ENCODE data around the gene LAMA3. TPM values are rescaled to one million over a fixed set of nuclear protein-coding genes. Genes with fewer than 3 reads are reported as not detected.

Gene LAMA3
- total RNA-seq, 1 experiment from 2014 or later = 34.6 TPM

DNA sequence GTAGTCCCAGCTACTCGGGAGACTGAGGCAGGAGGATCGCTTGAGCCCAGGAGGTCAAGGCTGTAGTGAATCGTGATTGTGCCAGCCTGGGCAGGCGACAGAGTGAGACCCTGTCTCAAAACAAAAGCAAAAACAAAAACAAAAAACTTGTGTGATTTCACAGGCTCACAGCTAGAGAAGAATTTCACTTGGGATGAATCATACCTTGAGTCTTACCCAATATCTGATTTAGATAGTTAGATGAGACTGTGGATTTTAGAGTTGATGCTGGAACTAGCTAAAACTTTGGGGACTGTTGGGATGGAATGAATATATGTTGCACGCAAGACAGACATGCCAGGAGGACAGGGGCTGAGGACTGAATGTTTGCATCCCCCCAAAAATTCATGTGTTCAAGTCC, 31.0 kb upstream of the LAMA3 start:
- no peaks in the 10 kb centered on the region for H3K27me3 Mint-ChIP-seq (ENCODE audit: insufficient read depth, unreplicated experiment)
- H3K4me1 Mint-ChIP-seq (ENCODE audit: low read depth, unreplicated experiment) = peaks cover 13% of the 10 kb centered on the region
- no peaks in the 10 kb centered on the region for H3K4me1 ChIP-seq
- H3K9me3 Mint-ChIP-seq (ENCODE audit: unreplicated experiment) = no peaks in the 10 kb centered on the region
- H3K4me3 Mint-ChIP-seq (ENCODE audit: unreplicated experiment) = no peak overlapping the region
- H3K27me3 ChIP-seq (replicated peaks; ENCODE audit: control insufficient read depth, insufficient read depth, low read length) = no peaks in the 10 kb centered on the region
- no peaks in the 10 kb centered on the region for H3K9me3 ChIP-seq
- ChIA-PET POLR2A (no interaction called here), CTCF (no interaction called here)
- no TSS peak for BruUV-seq (replicated peaks)
- intact Hi-C loops (cut with micrococcal nuclease; ENCODE audit: unreplicated experiment) = no loop called here
- no peak overlapping the region for H3K27ac Mint-ChIP-seq (ENCODE audit: unreplicated experiment)
- DNase-seq = no peak
- no peaks in the 10 kb centered on the region for H3K36me3 Mint-ChIP-seq (ENCODE audit: insufficient read depth, unreplicated experiment)
- H3K36me3 ChIP-seq (ENCODE audit: control insufficient read depth, insufficient read depth, low read length) = no peaks in the 10 kb centered on the region
- H3K4me3 ChIP-seq (ENCODE audit: low read depth, low read length) = no peak overlapping the region
- TF ChIP-seq, protein P1, sequence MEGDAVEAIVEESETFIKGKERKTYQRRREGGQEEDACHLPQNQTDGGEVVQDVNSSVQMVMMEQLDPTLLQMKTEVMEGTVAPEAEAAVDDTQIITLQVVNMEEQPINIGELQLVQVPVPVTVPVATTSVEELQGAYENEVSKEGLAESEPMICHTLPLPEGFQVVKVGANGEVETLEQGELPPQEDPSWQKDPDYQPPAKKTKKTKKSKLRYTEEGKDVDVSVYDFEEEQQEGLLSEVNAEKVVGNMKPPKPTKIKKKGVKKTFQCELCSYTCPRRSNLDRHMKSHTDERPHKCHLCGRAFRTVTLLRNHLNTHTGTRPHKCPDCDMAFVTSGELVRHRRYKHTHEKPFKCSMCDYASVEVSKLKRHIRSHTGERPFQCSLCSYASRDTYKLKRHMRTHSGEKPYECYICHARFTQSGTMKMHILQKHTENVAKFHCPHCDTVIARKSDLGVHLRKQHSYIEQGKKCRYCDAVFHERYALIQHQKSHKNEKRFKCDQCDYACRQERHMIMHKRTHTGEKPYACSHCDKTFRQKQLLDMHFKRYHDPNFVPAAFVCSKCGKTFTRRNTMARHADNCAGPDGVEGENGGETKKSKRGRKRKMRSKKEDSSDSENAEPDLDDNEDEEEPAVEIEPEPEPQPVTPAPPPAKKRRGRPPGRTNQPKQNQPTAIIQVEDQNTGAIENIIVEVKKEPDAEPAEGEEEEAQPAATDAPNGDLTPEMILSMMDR (IDR thresholded peaks at IDR 0.05; ENCODE audit: insufficient read depth in 1 of 2, low read depth in 1 of 2, low read length in 1 of 2, severe bottlenecking in 1 of 2, unreplicated experiment in 1 of 2) = no peak

DNA sequence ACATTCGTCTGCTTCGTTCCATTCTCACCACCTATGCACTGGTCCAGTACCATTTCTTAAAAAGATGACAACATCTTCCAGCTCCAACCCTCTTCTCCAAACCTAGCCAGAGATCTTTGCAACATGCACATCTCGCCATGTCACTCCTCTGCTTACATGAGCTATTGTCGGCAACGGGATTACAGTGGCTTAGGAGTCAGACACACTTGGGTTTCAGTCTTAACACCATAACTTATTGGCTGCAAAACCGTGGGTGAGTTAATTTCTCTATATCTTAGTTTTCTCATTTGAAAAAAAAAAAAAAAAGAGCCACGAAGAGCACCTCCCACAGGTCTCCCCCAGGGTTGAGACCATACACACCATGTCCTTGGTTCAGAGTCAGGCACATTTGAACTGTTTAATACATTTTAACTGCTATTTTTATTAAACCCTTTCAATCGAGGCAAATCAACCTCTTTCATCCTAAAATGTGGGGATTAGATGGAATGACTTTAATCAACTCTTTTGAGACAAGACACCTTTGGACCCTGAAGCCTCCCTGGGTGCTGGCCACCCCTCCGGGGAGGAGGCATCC, 27.4 kb upstream of the LAMA3 start:
- CTCF ChIA-PET = no interaction called here

DNA sequence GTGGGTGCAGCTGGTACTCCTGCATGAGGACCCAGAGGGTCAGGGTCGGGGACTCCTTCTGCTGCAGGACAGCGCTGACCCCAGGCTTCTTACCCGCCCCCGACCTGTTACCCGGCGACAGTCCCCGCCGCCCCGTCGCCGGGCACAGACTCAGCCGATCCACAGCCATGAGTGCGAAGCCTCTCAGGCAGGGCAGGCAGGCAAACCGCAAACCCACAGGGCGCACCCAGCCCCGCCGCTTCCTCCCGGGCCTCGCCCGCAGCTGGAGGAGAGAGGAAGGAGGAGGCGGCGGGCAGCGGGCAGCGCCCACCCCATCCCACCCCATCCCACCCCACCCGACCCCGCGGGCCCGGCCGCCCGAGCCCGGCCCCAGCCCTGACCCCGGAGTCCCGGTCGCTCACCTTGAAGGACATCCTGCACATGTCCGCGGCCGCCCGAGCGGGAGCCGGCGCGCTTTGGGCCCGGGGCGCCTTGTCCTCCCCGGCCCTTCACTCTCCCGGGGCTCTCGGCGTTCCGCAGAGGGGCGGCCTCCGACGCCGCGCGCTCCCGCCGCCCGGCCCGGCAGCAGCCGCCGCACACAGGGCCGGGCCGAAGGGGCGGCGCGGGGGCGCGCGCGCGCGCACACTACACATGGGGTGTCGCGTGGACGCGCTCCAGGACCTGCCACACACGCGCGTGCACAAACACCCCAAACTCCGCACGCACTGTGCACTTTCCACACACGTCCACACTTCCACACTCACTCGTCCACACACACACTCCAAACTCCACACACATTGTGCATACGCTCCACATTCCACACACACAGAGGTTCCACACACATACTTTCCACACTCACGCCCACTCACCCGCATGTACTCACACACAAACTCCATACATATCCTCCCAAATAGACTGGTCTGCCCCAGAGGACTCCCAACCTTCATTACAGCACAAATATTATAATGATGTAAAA, 26.7 kb upstream of the LAMA3 start, which contains the start of gene ANKRD29:
ANKRD29 (minus strand) TSS at position 603 of the 955 bp plus-strand sequence; CDS start at position 422, 181 bp downstream.
- Mint-ChIP-seq H3K36me3 (ENCODE audit: insufficient read depth, unreplicated experiment) (no peaks in the 10 kb centered on the region), H3K27ac (ENCODE audit: unreplicated experiment) (peak within 1 kb of the TSS; percentile 71), H3K9me3 (ENCODE audit: unreplicated experiment) (no peaks in the 10 kb centered on the region), H3K4me3 (ENCODE audit: unreplicated experiment) (peak within 1 kb of the TSS; percentile 81), H3K4me1 (ENCODE audit: low read depth, unreplicated experiment) (peaks cover 21% of the 10 kb centered on the region), H3K27me3 (ENCODE audit: insufficient read depth, unreplicated experiment) (no peaks in the 10 kb centered on the region)
- Histone ChIP-seq H3K36me3 (ENCODE audit: control insufficient read depth, insufficient read depth, low read length) (no peaks in the 10 kb centered on the region), H3K4me3 (ENCODE audit: low read depth, low read length) (peak within 1 kb of the TSS; percentile 76), H3K4me1 (no peaks in the 10 kb centered on the region), H3K9me3 (no peaks in the 10 kb centered on the region), H3K27me3 (replicated peaks; ENCODE audit: control insufficient read depth, insufficient read depth, low read length) (no peaks in the 10 kb centered on the region)
- intact Hi-C loops (cut with micrococcal nuclease; ENCODE audit: unreplicated experiment) = loop anchor here (1.0 kb wide), 1 partner anchor 33 kb away; no protein-coding TSS in a partner anchor
- no TSS peak for BruUV-seq (replicated peaks)
- TF ChIP-seq, protein P1 (IDR thresholded peaks at IDR 0.05; ENCODE audit: insufficient read depth in 1 of 2, low read depth in 1 of 2, low read length in 1 of 2, severe bottlenecking in 1 of 2, unreplicated experiment in 1 of 2) = no peak
- ChIA-PET POLR2A (interaction anchor here (0.6 kb wide), 1 partner anchor 33 kb away, joined by 3 read pairs; no protein-coding TSS in a partner anchor), CTCF (no interaction called here)
- peak in 1 of 2 experiments; percentile 61 for DNase-seq

More for the DNA sequence above, 27.4 kb upstream of the LAMA3 start:
- TF ChIP-seq, protein P1 (IDR thresholded peaks at IDR 0.05; ENCODE audit: insufficient read depth in 1 of 2, low read depth in 1 of 2, low read length in 1 of 2, severe bottlenecking in 1 of 2, unreplicated experiment in 1 of 2) = no peak
- intact Hi-C loops (cut with micrococcal nuclease; ENCODE audit: unreplicated experiment) = loop anchor here (1.0 kb wide), 1 partner anchor 33 kb away; no protein-coding TSS in a partner anchor
- H3K4me3 Mint-ChIP-seq (ENCODE audit: unreplicated experiment) = peak overlapping the region; percentile 68
- Histone ChIP-seq H3K36me3 (ENCODE audit: control insufficient read depth, insufficient read depth, low read length) (no peaks in the 10 kb centered on the region), H3K4me1 (no peaks in the 10 kb centered on the region), H3K27me3 (replicated peaks; ENCODE audit: control insufficient read depth, insufficient read depth, low read length) (no peaks in the 10 kb centered on the region), H3K4me3 (ENCODE audit: low read depth, low read length) (peak overlapping the region; percentile 76), H3K9me3 (no peaks in the 10 kb centered on the region)
- H3K27me3 Mint-ChIP-seq (ENCODE audit: insufficient read depth, unreplicated experiment) = no peaks in the 10 kb centered on the region
- no peaks in the 10 kb centered on the region for H3K9me3 Mint-ChIP-seq (ENCODE audit: unreplicated experiment)
- no peaks in the 10 kb centered on the region for H3K36me3 Mint-ChIP-seq (ENCODE audit: insufficient read depth, unreplicated experiment)
- POLR2A ChIA-PET = no interaction called here
- H3K4me1 Mint-ChIP-seq (ENCODE audit: low read depth, unreplicated experiment) = peaks cover 21% of the 10 kb centered on the region
- DNase-seq = no peak
- no peak overlapping the region for H3K27ac Mint-ChIP-seq (ENCODE audit: unreplicated experiment)
- no TSS peak for BruUV-seq (replicated peaks)
